Muscle layer of duodenum (tissue), 2 donors: ENCODE results near the gene GRAMD4.
"Not testable (repeated sequence)": the region's sequence is repeated elsewhere in the genome, so short reads cannot be mapped to it uniquely, and the experiment has no call there.

Experiments
- H3K27ac ChIP-seq: one replicate; pipeline ENCODE4 v1.7.0; 2013; ENCODE audit warnings: mild to moderate bottlenecking, low read length
- H3K27me3 ChIP-seq: one replicate; pipeline ENCODE4 v1.7.0; 2013; ENCODE audit warnings: low read depth, mild to moderate bottlenecking, control low read depth, low read length
- H3K36me3 ChIP-seq, 2 donors: one replicate each; pipeline ENCODE4 v1.7.0; 2013; ENCODE audit warnings: low read length in 2 of 2, control low read depth in 1 of 2, mild to moderate bottlenecking in 1 of 2; ENCODE audit not compliant: insufficient read depth in 2 of 2, control insufficient read depth in 1 of 2
- H3K4me1 ChIP-seq, 2 donors: one replicate each; pipeline ENCODE4 v1.7.0; 2013; ENCODE audit warnings: low read length in 2 of 2, mild to moderate bottlenecking in 2 of 2, control low read depth in 1 of 2, moderate library complexity in 1 of 2; ENCODE audit not compliant: insufficient read depth in 2 of 2, control insufficient read depth in 1 of 2
- H3K4me3 ChIP-seq, 2 donors: one replicate each; pipeline ENCODE4 v1.7.0; 2013; ENCODE audit warnings: low read length in 2 of 2, low read depth in 1 of 2, mild to moderate bottlenecking in 1 of 2
- H3K9me3 ChIP-seq, 2 donors: one replicate each; pipeline ENCODE4 v1.7.0; 2013; ENCODE audit warnings: low read length in 2 of 2, control low read depth in 1 of 2, mild to moderate bottlenecking in 1 of 2; ENCODE audit not compliant: control insufficient read depth in 1 of 2
- donor health status: healthy.

The GRAMD4 gene

DNA sequence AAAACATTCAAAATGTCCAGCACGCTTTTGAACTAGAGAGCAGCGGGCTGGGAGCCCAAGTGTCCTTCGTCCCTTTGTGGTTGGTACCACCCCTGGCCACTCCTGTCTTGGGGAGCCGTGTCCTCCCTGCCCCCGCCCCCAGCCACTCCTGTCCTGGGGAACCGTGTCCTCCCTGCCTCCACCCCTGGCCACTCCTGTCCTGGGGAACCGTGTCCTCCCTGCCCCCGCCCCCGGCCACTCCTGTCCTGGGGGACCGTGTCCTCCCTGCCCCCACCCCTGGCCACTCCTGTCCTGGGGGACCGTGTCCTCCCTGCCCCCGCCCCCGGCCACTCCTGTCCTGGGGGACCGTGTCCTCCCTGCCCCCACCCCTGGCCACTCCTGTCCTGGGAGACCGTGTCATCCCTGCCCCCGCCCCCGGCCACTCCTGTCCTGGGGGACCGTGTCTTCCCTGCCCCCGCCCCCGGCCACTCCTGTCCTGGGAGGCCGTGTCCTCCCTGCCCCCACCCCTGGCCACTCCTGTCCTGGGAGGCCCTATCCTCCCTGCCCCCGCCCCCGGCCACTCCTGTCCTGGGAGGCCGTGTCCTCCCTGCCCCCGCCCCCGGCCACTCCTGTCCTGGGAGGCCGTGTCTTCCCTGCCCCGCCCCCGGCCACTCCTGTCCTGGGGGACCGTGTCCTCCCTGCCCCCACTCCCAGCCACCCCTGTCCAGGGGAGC lies 14.9 kb downstream of the GRAMD4 start:
- H3K9me3 ChIP-seq, H3K4me3 ChIP-seq, H3K27ac ChIP-seq, H3K36me3 ChIP-seq, H3K27me3 ChIP-seq: not testable (repeated sequence)
- H3K4me1 ChIP-seq: peaks cover 0 to 36% of the 10 kb centered on the region in 2 donors

GRCh38 chr22:46635756-46636155 lies 15.6 kb downstream of the GRAMD4 start:
- H3K27ac ChIP-seq: no peak overlapping the region
- H3K36me3 ChIP-seq: peaks cover 0 to 8% of the 10 kb centered on the region in 2 donors
- H3K9me3 ChIP-seq: no peaks in the 10 kb centered on the region
- no peaks in the 10 kb centered on the region for H3K27me3 ChIP-seq
- H3K4me3 ChIP-seq: no peak overlapping the region
- peaks cover 0 to 37% of the 10 kb centered on the region in 2 donors for H3K4me1 ChIP-seq

DNA sequence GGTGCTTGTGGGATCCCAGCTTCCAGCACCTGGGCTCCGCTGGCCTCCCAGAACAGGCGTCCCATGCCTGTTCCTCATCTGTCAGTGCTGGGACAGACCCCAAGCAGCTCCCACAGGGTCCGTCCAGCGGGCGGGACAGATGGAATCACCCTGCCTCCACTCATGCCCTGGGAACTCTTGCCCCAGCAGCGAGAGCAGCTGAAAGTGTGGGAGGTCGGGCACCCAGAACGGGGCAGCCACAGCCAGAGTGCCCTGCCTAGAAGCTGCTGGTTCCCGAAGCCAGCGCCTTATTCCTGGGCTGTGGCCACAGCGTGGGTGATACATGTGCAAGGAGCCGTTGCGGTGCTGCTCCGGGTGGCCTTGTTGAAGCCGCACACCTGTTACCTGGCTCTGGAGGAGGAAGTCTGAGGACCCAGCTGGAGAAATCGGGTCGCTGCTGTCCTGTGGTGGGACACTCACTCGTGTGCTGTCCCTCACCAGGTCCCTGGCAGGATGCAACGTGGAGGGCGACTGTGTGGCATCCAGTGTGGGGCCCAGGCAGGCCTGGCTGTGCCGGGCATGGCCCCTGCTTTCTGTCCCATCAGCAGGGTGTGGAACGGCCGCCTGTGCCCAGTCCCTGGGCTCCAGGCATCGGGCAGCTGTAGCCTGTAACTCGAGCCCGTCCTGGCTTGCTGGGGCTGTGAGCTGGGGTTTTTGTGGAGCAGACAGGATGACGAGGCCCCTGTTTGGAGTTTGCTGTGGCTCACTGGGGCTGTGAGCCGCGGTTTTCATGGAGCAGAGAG lies 16.2 kb downstream of the GRAMD4 start:
- Histone ChIP-seq H3K27me3 (no peaks in the 10 kb centered on the region), H3K4me3 (no peak overlapping the region), H3K36me3 (peaks cover 0 to 3% of the 10 kb centered on the region in 2 donors), H3K4me1 (peaks cover 0 to 41% of the 10 kb centered on the region in 2 donors), H3K9me3 (no peaks in the 10 kb centered on the region), H3K27ac (no peak overlapping the region)

DNA sequence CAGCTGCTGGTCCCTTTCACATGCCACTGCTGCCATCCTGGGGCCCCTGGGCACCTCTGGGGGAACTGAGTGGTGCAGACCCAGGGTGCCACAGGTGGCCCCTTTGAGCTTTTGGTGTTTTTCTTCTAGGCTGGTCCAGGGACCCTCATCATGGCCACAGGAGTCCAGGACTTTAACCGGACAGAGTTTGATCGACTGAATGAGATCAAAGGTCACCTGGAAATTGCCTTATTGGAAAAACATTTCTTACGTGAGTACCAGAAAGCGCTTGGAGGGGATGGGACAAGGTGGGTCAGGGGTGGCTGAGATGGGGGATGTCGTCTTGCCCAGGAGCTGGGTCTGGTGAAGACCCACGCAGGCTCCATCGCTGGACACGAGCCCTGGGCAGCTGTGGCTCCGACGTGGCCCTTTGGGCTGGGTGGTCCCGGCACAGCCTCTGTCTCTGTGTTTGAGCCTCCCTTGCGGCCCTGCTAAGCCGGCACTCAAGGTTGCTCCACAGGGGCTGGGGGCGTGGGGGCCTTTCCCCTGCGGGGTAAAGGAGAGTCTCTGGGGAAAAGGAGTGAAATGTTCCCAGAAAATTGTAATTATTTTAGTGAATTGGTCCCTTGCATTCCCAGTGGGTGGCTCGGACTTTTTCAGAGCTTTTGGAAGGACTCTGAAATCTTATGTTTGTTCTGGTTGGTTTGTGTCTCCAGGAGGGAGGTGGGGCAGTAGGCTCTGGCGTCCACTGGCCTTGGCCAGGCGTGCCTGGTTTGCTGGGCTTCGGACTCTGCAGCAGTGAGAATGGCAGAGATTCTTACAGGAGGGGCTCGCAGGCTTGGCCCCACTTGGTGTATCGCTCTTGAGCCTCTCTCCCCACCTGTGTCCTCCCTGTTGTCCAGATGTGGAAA lies 17.8 kb downstream of the GRAMD4 start:
- H3K27ac ChIP-seq: no peak overlapping the region
- H3K4me3 ChIP-seq: no peak overlapping the region
- H3K4me1 ChIP-seq: peaks cover 8 to 53% of the 10 kb centered on the region in 2 donors

DNA sequence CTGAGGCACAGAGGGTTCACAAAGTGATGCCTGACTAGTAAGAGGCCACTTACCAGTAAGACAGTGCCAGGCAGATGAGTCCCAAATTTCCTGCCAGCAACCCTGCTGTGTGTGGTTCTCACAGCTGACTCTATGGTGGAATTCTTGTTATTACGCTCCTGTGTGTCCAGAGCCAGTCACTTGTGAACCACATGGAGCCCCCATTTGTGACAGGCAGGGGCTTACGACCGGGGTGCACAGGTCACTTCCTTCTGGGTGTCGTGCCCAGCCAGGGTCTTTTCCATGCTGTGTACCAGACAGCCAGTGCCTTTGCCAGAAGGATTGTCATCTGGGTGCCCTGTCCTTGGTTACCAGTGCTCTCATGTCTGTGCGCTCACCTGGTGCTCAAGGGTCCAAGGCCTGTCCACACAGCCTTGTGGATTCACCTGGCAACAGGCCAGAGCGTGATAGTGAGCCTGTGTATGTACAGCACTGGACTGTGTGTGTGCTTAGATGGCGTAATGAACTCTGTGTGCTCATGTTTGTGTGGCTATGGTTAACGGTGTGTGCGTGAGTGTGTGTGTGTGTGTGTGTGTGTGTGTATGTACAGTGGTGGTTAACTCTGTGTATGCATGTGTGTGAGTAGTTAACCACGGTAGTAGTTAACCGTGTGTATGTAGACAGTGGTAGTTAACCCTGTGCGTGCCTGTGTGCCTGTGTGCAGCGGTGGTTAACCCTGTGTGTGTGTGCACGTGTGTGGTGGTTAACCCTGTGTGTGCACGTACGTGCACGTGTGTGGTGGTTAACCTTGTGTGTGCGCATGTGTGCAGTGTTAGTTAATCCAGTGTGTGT lies 18.6 kb downstream of the GRAMD4 start:
- Histone ChIP-seq H3K27ac (no peak overlapping the region), H3K4me3 (no peak overlapping the region), H3K9me3 (no peaks in the 10 kb centered on the region), H3K36me3 (peaks cover 0 to 3% of the 10 kb centered on the region in 2 donors), H3K27me3 (no peaks in the 10 kb centered on the region), H3K4me1 (peaks cover 8 to 53% of the 10 kb centered on the region in 2 donors)

More for the DNA sequence above, 17.8 kb downstream of the GRAMD4 start:
- H3K36me3 ChIP-seq: peaks cover 0 to 3% of the 10 kb centered on the region in 2 donors
- no peaks in the 10 kb centered on the region for H3K9me3 ChIP-seq
- H3K27me3 ChIP-seq: no peaks in the 10 kb centered on the region

DNA sequence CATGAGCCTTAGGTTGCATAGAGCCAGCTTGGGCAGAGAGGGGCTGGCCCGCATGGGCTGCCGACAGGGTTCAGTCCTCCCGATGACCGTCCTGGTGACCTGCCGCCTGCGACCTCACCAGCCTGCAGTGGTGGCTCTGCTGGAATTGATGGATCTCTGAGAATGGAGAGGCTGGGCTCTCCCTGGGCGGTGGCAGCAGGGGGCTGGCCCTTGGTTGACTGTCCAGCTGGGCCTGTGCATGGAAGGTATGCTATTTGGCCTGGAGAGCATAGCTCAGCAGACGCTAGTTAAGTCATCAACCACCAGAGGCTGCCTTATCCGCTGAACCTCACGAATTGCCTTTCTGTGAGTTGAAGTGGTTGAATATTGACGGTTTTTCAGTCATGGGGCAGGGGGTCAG lies 19.7 kb downstream of the GRAMD4 start:
- Histone ChIP-seq H3K36me3 (peaks cover 0 to 3% of the 10 kb centered on the region in 2 donors), H3K9me3 (no peaks in the 10 kb centered on the region), H3K4me3 (no peak overlapping the region), H3K4me1 (peaks cover 8 to 53% of the 10 kb centered on the region in 2 donors), H3K27ac (no peak overlapping the region), H3K27me3 (no peaks in the 10 kb centered on the region)

DNA sequence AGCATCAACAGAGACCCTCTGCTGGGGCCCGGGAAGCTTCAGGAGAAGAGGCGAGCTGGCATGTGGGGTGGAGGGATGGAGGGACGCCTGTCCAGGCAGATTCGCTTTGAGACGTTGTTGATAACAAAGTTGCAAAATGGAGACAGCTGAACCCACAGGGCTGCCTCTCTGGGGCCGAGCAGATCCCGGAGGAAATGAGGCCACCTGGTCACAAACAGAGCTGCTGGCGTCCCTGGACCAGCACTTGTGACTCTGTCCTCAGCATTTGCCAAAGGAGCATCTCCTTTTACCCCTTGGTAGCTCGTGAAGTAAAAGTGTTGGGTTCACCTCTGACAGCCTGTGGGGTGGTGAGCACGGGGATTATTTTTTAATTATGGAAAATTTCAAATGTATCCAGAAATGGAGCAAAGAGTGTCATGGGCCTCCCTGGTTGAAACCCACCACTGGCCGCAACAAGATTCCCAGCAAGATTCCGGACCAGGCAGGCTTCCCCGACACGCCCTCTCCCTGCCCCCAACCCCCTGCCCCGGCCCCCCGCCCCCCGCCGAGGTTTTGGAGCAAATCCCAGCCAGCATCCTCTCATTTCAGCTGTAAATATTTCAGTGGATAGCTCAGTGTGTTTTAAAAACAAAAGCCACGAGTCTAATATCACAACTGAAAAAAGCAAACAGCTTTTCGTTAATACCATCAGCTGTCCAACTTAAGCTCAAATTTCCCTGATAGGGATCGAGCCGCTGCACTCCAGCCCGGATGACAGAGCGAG lies 20.3 kb downstream of the GRAMD4 start:
- Histone ChIP-seq H3K4me1 (peaks cover 8 to 51% of the 10 kb centered on the region in 2 donors), H3K36me3 (peaks cover 0 to 3% of the 10 kb centered on the region in 2 donors), H3K27ac (no peak overlapping the region), H3K27me3 (no peaks in the 10 kb centered on the region), H3K9me3 (no peaks in the 10 kb centered on the region), H3K4me3 (no peak overlapping the region)

GRCh38 chr22:46641811-46642266 lies 21.7 kb downstream of the GRAMD4 start:
- peak overlapping the region; percentile 36 for H3K27ac ChIP-seq
- peaks cover 0 to 3% of the 10 kb centered on the region in 2 donors for H3K36me3 ChIP-seq
- no peaks in the 10 kb centered on the region for H3K27me3 ChIP-seq
- peaks cover 8 to 47% of the 10 kb centered on the region in 2 donors for H3K4me1 ChIP-seq
- no peak overlapping the region for H3K4me3 ChIP-seq
- H3K9me3 ChIP-seq: no peaks in the 10 kb centered on the region

- peaks cover 8 to 50% of the 10 kb centered on the region in 2 donors for H3K4me1 ChIP-seq
- not testable (repeated sequence) for H3K9me3 ChIP-seq, H3K36me3 ChIP-seq, H3K27ac ChIP-seq, H3K4me3 ChIP-seq, H3K27me3 ChIP-seq
Observed at GRCh38 chr22:46642840-46643480, 22.8 kb downstream of the GRAMD4 start.
